CD4-positive, alpha-beta T cell treated with Interleukin-10 for 1 hour (primary cell): ENCODE results near the gene SLAMF8.

Experiments
- DNase-seq: peaks from one replicate; pipeline ENCODE4 v3.0.0-alpha.2; 2020

Gene SLAMF8

GRCh38 chr1:159849626-159850366, 23.1 kb downstream of the SLAMF8 start:
- DNase-seq: no peak

GRCh38 chr1:159851407-159851806, 24.7 kb downstream of the SLAMF8 start:
- DNase-seq: peak; percentile 20

DNA sequence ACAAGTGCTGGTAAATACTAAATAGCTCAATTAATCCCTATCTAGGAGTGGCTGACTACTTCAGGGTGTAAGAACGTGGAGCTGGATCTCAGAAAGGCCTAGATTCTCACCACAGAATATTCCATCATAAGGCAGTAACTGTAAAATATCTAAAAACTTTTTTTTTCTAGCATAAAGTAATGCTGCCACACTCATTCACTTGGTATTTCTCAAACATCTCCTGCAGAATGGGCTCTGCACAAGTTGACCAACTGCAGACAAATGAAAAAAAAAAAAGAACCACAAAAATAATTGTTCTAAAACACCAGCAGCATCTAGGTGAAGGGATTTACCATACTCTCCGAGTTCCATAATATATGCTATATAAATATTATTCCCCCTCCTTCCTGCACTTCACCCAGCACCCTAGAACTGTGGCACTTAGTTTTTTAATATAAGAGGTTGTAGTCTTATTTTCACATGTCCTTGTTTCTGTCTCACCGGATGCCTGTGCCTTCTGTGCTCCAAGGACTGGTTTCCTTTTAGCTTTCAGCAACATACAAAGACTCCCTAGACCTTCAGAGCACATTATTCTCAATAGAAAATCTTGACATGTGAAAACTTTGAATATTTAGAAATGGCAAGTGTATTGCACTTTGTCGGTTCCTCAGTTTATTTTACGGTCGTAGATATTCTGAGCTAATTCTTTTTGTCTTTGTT, 26.9 kb downstream of the SLAMF8 start:
- no peak for DNase-seq

- no peak for DNase-seq
Measured at GRCh38 chr1:159854116-159854692, 27.5 kb downstream of the SLAMF8 start.

GRCh38 chr1:159854693-159855192, 28.1 kb downstream of the SLAMF8 start:
- DNase-seq: peak; percentile 77

GRCh38 chr1:159855709-159856108, 29.0 kb downstream of the SLAMF8 start:
- no peak for DNase-seq

- DNase-seq: no peak
Measured at GRCh38 chr1:159856576-159856975, 29.9 kb downstream of the SLAMF8 start.

GRCh38 chr1:159857889-159858288, 31.2 kb downstream of the SLAMF8 start:
- DNase-seq: no peak

- no peak for DNase-seq
Measured at GRCh38 chr1:159859767-159860322, 33.2 kb downstream of the SLAMF8 start.

- DNase-seq: no peak
Measured at GRCh38 chr1:159860456-159860855, 33.8 kb downstream of the SLAMF8 start.

DNA sequence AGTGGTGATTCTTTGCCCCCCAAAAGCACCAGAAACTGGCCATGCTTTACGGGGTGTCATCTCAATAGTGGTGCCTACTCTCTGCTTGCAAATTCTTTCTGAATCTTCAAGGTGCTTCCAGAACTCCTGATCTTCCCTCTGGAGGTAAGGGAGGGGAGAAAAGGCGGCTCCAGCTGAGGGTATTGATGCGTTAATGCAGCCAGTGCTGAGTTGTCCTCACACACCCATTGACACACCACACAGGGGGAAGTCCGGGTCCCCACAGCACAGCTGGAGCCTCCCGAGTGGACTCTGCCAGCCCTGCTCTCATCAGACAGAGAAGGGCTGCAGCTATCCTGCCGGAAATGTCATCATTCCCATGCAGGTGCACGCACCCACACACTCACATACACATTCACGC, 34.5 kb downstream of the SLAMF8 start:
- no peak for DNase-seq

GRCh38 chr1:159862031-159862430, 35.4 kb downstream of the SLAMF8 start:
- no peak for DNase-seq

- no peak for DNase-seq
Measured at GRCh38 chr1:159862557-159862956, 35.9 kb downstream of the SLAMF8 start, which contains the start of gene VSIG8. TSS of gene VSIG8 (minus strand) at chr1:159862657. CDS start at chr1:159862521, 136 bp downstream.

DNA sequence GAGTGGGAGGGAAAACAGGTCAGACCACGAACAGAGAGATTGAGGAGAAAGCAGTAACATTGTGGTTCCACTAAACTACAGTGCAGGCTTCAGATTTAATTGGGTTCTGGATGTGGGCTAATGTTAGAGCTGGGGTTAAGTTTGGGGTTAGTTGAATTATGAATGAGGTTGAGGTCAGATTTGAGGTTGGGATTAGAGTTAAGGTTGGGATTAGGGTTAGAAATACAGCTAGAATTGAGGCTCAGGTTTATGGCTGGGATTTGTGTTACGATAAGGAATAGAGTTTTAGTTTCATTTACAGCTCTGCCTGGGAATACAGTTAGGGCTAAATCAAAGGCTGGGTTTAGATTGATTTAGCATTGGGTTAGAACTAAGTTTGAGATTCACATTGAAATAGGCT, 37.6 kb downstream of the SLAMF8 start:
- no peak for DNase-seq

DNA sequence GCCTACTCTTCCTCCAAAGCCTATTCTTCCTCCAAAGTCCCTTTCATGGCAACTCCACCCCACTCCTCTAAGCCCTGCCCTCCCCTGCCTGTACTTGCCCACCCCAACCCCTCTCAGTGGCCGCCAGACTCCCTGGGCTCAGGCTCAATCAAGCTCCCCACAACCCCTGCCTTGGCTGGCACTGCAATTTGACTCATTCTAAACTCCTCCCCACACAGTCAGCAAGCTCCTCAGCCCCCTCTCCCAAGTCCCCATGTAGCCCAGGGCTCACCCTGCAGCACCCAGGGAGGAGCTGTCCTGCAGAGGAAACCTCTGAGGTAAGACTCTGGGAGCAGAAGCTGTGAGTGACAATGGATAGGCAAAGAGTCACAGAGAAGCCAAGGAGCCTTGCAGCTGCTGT, 39.4 kb downstream of the SLAMF8 start:
- DNase-seq: no peak

GRCh38 chr1:159866905-159867663, 40.4 kb downstream of the SLAMF8 start:
- DNase-seq: no peak

- no peak for DNase-seq
Measured at GRCh38 chr1:159867664-159868026, 41.0 kb downstream of the SLAMF8 start.

- DNase-seq: no peak
Measured at GRCh38 chr1:159868766-159869165, 42.1 kb downstream of the SLAMF8 start.

- no peak for DNase-seq
Measured at GRCh38 chr1:159869173-159869572, 42.5 kb downstream of the SLAMF8 start.

DNA sequence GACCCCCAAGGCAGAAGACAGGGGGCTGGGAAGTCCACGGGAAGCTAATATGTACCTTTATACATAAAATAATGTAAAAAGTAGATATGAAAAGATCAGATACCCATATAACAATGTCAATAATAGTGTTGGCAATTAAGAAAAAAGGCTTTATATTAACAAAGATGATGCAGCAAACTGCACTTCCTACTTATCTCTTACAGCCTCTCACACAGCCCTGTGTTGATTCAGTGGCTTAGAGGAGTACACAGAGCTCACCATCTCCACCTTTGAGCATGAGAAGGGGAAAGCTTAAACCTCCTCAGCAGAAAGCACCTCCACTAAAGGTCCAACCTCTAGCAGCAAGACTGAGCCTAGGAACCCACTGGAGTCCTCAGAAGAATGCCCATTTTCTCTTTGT, 42.9 kb downstream of the SLAMF8 start:
- DNase-seq: no peak

- no peak for DNase-seq
Measured at GRCh38 chr1:159870704-159871103, 44.0 kb downstream of the SLAMF8 start.

GRCh38 chr1:159872891-159873290, 46.2 kb downstream of the SLAMF8 start:
- no peak for DNase-seq
